GM19438 (cell line): ENCODE measurements around the gene KASH5.

Source experiments
- ATAC-seq: cut with Tn5 transposase; IDR thresholded peaks from one replicate; pipeline ENCODE4 v1.9.1; 2021; ENCODE audit warnings: low read depth; ENCODE audit not compliant: unreplicated experiment

KASH5 gene

GRCh38 chr19:49393881-49394280 lies 5.8 kb downstream of the KASH5 start:
- ATAC-seq, result no peak

GRCh38 chr19:49395581-49396407 lies 7.7 kb downstream of the KASH5 start:
- no peak for ATAC-seq

- no peak for ATAC-seq
These were observed 8.9 kb downstream of the KASH5 start for GRCh38 chr19:49396738-49397505.

- no peak for ATAC-seq
These were observed 10.1 kb downstream of the KASH5 start for GRCh38 chr19:49398001-49398615.

- ATAC-seq, result no peak
These were observed 10.9 kb downstream of the KASH5 start for GRCh38 chr19:49398931-49399330.

DNA sequence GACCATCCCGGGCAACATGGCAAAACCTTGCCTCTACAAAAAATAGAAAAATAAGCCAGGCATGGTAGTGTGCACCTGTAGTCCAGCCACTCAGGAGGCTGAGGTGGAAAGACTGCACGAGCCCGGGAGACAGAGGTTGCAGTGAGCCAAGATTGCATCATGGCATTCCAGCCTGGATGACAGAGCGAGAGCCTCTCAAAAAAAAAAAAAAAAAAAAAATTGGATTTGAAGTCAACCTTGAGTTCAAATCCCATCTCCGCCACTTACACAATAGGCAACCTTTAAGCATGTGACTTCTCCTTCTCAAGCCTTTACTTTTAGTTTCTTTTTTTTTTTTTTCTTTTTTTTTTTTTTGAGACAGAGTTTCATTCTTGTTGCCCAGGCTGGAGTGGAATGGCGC lies 12.0 kb downstream of the KASH5 start:
- no peak for ATAC-seq

DNA sequence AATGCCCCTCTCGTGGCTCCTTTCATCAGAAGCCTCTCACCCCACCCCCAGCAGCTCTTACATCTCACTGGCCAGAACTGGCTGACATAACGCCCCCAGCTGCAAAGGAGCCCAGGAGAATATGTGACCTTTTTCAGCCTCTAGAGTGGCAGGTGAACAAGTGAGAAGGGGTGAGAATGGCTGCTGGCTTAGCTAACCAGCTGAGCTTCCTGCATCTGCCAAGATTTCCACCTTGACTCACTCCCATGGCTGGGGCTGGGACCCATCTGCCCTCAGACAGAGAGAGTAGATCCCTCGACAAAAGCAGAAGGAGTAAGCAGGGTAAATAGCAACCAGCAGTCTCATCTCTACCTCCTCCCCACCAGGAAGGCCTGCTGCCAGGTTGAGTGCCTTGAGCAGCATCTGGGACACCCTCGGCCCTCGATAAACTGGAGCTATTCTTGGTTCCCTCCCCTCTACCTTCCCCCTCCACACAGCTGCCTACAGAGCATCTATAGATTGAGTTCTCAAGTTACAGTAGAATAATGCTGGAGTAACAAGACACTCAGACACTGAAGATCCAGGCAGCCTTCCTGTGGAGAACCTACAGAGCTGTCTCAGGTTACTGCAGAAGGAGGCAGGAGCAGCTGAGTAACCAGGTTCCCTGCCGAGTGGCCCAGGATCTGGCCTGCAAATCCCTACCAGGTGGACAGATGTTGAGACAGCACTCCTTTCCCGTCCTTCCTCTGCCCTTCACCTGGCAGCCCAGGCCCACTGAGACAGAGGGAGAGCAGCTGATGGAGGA lies 15.5 kb downstream of the KASH5 start:
- ATAC-seq, result no peak

- ATAC-seq, result no peak
These were observed 19.0 kb downstream of the KASH5 start for GRCh38 chr19:49407079-49407478.

GRCh38 chr19:49407482-49408015 lies 19.5 kb downstream of the KASH5 start:
- ATAC-seq, result no peak

GRCh38 chr19:49408816-49409440 lies 20.9 kb downstream of the KASH5 start:
- ATAC-seq, result no peak

DNA sequence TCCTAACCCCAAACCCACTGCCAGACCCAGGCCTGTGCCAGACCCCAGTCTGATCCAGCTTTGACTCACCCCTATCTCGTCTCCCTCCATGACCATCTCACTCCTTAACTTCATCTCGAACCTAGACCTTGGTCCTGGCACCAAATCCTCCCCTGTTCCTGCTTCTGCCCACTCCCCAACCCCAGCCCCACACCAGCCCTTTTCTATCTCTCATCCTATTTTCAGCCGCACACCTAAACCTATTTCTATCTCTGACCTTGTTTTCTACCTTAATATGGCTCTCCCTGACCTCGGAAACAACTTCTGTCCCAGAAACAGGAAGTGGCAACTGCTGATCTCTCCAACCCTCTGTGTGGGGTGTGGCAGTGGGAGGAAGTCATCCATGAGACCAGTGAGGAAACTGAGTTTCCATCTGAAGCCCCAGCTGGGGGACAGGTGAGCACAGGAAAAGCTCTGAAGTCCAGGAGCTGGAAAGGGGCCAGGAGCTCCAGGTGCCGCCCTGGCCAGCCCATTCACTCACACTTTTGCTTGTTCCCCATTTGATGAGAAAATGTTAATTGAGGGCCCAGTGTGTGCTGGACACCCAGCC lies 21.5 kb downstream of the KASH5 start:
- ATAC-seq, result no peak

DNA sequence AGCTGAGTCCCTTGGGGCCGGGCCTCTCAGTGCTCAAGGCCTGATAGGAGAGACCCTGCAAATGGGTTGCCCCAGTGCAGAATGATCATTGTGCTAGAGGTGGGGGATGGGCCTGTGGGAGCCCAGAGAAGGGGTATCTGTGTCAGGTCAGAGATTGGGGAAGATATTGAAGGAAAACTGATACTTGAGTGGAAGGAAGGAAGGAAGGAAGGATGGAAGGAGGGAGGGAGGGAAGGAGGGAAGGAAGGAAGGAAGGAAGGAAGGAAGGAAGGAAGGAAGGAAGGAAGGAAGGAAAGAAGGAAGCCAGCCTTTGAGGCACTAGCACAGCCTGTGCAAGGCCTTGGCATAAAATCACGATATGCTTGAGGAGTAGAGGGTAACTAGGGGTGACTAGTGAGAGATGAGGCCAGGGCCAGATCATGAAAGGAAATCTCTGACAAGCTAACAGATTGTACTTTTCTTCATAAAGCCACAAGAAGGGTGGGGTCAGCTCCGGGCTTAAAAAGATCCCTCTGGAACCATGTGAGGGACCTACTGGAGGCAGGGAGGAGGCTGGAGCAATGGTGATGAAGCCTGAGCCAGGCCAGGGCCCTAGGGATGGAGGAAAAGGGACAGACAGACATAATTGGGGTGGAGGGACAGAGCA lies 23.8 kb downstream of the KASH5 start:
- no peak for ATAC-seq

DNA sequence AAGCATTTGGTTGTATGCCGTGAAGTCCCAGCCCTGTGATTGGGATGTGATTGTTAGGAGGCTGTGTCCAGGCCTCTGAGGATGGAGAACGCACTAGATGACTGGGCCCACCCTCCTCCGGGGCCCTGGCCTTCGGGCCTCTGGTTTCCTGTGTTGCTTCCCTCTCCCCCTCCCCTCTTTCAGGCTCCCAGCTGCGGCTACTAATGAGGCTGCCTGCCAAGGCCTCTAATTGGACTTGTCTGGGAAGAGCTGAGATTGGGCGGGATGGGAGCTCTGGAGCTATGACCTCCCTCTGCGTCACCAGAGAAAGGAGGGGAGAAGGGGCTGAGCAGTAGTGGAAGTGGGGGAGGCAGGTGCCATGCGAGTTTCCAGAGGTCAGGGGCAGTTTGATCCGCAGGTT lies 25.3 kb downstream of the KASH5 start:
- ATAC-seq, result no peak

DNA sequence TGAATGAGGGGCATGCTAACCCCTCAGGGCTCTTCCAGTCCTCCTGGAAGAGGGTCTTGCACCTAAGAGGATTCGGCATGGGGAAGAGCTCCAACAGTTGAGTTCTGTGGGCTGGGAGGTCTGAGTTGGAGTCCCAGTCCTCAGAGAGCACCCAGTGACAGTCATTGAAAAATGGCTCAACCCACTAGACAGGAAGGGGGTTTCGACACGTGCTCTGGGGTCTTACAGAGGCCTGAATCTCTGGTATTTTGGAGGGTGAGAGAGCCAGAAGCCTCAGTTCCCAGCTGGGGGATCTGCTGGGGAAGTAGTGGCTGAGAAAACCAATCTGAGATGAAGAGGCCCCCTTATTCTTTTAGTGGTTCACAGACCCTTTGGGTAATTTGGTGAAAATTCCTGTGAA lies 26.2 kb downstream of the KASH5 start:
- ATAC-seq, result no peak

- no peak for ATAC-seq
These were observed 27.2 kb downstream of the KASH5 start for GRCh38 chr19:49415102-49415809.

DNA sequence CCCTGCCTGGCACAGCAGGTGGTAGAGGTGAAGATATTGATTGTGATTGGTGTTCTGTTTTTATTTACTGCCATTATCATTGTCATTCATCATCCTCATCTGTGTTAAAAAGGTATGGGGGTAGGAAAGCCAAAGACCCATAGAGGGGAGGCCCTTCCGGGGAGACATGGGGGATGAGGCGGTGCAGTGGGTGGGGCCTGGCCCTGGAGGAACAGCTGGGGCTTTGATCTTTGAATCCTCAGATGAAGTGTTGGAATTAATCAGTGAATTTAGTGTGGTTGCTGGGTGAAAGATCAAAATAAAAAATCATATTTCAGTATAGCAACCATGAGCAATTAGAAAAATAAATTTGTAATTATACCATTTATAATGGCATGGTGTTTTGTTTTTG lies 27.8 kb downstream of the KASH5 start:
- no peak for ATAC-seq

GRCh38 chr19:49417088-49417487 lies 29.0 kb downstream of the KASH5 start:
- no peak for ATAC-seq

DNA sequence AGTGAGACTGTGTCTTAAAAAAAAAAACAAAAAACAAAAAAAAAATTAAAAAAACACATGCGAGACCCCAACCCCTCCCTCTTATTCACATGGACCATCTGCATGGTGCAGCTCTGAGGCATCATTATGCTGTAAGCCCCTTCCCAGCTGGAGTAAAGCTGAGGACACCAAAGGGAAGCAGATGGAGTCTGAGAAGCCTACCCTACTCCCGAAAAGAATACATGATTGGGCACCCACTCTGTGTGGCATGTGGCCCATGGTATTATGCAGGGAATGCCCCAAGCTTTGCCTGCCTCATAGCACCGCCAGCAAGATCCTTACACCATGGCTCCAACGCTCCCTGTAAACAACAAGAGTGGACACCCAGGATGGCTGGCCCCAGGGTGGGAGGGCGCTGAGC lies 30.5 kb downstream of the KASH5 start:
- ATAC-seq, result no peak

- no peak for ATAC-seq
These were observed 31.1 kb downstream of the KASH5 start for GRCh38 chr19:49419173-49419572.
